GM18511 (cell line): ENCODE results near the gene PDGFRB.

Source experiments
- ATAC-seq: cut with Tn5 transposase; IDR thresholded peaks from one replicate; pipeline ENCODE4 v1.9.1; 2021; ENCODE audit warnings: mild to moderate bottlenecking, moderate library complexity; ENCODE audit not compliant: unreplicated experiment

Gene PDGFRB

DNA sequence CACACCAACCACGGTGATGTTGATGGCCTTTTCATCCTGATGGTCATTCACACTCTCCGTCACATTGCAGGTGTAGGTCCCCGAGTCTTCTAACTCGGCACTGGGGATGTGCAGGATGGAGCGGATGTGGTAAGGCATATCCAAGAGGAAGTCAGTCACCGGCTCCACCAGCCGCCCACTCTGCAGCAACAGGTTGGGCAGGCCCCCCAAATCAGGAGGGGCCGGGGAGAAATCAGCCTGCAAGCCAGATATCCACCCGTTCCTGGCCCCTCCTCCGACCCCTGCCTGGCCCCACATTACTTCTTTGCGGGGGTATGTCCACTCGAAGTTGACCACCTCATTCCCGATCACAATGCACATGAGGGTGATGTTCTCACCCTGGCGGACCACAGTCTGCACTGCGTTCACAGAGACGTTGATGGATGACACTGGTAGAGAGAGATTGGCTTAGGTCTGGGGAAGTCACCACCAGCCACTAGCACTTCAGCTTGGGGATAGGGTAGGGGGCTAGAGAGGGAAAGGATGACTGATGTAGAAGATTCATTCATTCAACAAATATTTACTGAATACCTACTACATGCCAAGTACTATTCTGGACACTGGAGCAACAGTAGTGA, 22.0 kb downstream of the PDGFRB start:
- ATAC-seq = no peak

DNA sequence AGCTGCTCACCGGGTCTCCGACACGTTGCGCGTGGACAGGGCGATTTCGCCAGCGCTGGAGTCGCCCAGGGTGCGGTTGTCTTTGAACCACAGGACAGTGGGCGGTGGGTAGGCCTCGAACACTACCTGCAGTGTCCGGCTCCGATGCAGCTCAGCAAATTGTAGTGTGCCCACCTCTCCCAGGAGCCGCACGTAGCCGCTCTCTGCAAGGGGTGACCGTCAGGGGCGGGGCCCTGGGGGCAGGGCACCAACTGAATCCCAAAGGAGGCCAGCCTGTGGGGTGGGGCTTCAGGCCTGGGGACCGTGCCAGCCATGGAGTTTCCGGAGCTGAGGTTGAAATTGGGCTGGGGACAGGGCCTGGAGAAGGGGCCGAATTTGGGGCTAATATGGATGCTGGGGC, 22.9 kb downstream of the PDGFRB start:
- no peak for ATAC-seq

DNA sequence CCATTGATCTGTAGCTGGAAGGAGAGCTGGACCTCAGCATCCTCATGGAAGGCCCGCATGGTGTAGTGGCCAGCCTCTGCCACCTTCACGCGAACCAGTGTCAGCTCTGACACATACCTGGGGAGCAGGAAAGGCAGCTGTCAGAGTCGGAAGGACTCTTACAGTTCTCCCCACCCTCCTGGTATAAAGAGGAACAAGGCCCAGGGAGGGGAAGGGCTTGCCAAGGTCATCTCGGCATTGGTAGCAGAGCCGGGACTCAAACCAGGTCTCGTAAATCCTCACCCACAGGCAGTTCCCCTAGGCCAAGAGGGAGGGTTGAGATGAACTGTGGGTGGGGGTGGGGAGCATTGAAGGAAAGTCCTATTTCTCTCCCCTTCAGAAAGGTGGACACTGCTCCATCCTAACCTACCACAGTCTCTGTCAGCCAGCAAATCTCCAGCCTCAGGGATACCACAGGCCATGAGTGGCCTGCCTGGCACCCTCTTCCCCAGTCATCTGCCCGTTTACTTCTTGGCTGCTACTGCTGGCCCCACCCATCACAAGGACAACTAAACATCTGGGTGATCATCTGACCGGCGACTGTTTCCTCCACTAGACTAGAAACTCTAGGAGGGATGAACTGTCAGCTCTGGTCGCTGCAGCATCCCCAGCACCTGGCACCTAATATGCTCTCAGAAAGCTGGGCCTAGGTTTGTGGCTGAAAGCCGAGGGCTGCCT, 23.5 kb downstream of the PDGFRB start:
- no peak for ATAC-seq

DNA sequence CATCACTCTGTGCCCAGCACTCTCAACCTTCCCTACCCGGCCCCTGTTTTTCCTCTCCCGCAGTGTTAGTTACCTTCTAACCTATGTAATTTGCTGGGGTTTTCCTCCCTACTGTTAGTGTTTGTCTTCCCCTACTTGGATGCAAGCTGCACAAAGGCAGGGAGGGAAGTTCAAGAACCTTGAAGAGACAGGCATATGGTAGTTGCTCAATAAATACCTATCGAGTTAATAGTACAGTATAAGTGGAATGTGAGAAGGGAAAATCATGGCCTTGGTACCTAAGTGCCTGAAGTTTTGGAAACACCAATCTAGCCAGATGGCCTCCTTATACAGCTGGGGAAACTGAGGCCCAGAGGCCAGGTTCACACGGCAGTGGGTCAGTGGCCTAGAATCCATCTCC, 24.2 kb downstream of the PDGFRB start:
- ATAC-seq = no peak

DNA sequence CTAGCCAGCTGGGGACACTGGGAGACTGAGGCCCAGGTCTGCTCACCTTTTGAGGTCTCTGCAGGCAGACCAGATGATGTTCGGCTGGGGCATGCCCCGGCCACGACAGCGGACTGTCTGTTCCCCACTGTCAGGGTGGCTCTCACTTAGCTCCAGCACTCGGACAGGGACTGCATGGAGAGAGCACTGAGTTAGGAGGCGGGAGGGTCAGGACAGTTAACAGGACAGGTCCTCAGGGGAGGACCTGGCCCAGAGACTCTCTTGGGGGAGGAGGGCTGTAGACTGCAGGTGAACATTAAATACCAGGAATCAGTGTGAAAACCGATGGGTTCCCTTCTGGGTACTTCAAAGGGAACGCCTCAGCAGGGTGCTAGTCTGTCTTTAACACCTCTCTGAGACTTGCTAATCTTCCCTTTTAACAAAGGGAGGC, 25.1 kb downstream of the PDGFRB start:
- no peak for ATAC-seq

DNA sequence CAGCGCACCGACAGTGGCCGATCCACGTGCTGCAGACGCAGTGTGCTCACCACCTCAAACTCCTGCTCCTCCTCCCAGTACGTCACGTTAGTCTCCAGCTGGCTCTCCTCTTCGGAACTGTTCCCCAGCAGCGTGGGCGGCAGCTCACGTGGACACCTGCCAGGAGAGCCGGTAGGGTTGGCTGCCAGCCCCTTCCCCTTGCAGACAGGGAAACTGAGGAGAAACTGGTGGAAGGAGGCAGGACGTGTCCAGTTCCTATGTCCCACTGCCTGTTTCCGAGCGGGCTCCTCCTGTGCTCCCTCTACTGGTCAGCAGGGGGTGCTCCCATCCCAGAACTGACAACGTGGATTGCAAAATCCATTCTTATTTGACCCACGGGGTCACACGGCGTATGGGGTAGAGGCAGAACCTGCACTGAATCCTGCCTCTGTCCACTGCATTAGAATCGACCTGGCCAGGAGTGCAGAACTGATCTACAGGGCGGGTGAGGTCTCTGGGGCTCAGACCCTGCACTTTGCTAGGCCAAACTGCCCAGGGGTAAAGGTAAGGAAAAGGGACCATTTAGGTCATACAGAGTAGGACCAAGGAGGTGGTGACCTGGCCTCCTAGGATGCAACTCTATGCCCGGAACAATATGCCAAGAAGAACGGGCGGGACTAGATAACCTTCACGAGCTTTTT, 25.7 kb downstream of the PDGFRB start:
- ATAC-seq = peak; percentile 71

DNA sequence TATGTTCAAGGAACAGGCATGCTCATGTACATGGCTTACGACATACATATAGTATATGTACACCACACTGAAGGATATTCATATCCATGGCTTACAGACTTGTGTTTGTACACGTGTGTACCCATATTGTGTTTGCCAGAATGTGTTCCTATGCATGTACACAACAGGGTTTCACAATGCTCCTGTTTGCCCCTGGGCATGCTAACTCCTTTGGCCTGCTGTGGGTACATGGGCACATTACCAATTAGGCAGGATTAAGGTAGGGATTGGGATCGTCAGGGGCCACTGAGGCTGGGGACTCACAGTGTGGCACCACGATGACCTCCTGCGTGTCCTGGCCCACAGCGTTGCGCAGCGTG, 26.2 kb downstream of the PDGFRB start:
- no peak for ATAC-seq

DNA sequence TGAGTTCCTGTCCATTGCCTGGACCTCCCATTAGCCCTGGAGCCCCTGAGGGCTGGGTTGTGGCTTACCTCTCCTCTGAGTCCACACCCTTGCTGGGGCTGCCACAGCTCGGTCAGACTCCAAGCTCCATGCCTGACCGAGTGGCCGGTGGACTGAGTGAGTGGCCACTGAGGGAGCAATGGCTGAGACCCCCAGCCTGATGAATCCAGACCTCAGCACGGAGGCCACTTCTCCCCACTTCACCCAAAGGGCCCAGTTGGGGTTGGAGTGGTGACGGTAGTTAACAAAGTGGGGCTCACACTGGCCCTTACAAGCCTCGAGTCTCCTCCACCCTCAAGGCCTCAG, 28.8 kb downstream of the PDGFRB start:
- no peak for ATAC-seq

DNA sequence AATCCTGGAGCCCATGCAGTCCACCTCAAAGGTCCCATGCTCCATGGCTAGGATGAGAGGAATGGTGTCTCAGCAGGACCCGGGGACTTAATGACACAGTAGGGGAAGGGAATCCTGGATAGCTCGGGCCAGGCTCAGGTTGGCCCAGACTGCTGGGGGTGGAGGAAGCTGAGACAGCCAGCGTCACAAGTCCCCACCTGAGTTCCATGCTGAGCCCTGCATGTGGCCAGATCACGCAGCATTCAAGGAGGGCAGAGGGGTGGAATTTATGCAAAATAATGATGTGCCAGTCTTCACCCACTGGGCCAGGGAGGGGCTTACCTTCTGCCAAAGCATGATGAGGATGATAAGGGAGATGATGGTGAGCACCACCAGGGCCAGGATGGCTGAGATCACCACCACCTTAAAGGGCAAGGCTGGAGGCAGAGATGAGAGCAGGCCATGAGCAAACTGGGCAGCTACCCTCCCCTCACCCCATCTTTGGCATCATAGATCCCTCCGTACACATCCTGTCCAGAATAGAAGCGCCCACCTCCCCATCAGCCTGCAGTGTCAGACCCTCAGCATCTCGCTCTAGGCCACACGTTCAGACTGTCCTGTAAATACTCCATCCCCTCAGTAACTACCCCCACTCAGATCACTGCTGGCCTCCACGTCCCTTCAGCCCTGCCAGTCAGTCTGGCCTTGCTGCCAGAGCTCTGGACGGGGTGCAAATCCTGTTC, 29.3 kb downstream of the PDGFRB start:
- ATAC-seq = no peak

DNA sequence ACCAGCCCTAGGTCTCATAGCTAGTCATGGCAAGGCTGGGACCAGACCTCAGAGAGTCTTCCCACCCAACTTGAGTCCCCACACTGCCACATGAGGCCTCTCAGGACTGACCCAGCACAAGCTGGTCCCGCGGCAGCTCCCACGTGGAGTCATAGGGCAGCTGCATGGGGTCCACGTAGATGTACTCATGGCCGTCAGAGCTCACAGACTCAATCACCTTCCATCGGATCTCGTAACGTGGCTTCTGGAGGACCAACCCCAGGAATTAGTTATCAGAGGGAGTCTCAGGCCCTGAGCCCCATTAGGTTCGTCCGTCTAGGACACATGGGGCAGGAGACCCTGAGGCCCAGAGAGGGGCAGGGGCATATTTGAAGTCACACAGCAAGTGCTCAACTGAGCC, 30.3 kb downstream of the PDGFRB start:
- ATAC-seq = no peak

DNA sequence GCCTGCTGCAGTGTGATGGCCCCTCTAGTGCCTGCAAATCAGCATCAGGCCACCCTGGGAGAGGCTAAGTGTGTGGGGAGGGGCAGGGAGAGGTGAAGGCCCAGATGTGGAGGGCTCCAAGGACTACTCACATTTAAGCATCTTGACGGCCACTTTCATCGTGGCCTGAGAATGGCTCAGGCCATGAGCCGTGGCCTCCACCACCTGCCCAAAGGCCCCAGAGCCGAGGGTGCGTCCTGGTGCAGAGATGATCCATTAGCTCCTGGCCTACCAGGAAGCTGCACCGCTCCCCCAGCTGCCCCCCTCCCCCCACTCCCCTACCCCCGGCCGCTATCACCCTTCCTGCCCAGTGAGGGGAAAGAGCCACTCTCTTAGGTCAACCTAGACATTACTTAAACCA, 31.0 kb downstream of the PDGFRB start:
- no peak for ATAC-seq

DNA sequence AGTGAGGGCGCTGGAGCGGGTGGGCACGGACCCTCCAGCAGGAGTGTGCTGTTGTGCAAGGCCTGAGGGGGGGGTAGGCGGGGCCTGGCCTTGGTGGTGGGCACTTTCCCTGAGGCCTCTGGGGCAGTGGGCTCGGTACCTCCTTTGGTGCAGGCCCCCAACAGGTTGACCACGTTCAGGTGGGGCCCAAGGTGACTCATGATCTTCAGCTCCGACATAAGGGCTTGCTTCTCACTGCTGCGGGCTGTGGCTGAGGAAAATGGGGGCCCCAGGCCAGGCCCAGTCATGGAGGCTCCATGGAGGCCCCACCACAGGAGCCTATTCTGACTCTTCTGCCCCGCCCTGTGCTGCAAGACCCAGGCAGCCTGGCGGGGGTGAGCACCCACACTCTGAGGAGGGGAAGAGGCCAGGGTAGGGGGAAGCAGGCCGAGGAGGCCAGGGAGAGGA, 31.5 kb downstream of the PDGFRB start:
- ATAC-seq = no peak

DNA sequence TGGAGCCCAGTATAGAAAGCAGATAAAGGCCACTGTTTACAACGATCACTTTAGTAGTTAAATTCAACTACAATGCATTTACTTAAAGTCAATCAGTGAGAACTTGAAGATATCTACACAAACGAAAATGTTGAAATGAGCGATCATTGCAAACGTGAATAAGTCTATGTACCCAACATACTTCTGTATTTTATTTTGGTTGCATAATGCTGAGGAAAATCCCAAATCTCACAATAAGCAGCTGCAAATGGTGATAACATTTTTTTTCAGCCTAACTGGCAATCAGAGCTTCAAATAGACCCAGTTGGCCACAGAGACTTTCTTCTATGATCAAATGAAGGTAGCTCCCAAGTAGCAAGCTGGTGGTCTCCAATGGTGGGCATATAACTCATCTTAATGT, 32.1 kb downstream of the PDGFRB start:
- no peak for ATAC-seq

DNA sequence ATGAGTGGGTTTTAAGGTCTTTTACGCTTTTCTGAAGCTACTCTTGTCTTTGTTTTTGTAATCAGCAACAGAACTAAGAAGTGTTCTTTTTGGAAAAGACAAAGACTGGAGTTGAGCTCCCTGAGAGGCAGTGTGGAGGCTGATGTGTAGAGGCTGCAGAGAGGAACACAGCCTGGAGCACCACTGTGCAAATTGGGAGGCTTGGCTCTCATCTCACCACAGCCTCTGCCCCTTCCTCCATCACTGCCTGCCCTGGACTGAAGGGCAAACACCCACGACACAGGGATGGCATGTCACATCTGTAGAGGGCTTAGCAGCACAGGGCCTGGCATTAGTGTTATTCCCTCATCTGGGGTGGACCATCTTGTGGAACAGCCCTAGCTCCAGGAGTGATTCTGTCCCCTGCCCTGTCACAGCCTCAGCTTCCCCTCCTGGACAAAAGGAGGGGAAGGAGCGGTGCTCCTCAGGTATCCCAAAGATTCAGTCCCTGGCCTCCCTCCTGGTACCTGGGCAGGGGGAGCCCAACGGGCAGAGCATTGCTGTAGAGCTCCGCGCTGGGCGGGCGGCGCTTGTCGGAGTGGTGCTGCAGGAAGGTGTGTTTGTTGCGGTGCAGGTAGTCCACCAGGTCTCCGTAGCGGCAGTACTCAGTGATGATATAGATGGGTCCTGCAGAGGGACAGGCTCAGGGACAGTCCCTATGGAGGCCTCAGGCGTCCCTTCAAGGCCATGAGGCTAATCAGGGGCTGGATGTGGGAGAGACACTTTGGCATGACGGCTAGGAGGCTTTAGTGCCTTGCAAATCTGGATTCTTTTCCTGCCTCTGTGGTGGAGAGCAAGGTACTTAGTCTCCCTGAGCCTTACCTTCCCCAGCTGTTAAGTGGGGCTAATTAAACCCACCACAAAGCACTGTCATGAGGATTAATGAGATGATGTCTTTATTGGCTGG, 32.8 kb downstream of the PDGFRB start:
- no peak for ATAC-seq

DNA sequence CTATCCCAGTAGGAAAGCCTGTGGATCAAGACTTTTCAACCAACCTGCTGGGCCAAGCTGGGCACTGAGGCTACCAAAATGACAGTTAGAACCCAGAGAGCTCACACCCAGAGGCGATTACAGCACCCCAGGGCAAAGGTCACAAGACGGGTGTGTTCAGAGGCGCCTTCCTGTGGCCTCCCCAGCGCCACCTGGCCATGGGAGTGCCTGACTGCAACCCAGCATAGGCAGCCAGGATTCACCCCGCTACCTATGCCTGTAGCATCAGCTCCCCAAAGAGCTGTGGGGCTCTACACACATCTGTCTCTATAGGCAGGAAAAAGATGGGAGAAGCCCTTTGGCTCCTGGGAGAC, 33.5 kb downstream of the PDGFRB start:
- peak; percentile 85 for ATAC-seq

DNA sequence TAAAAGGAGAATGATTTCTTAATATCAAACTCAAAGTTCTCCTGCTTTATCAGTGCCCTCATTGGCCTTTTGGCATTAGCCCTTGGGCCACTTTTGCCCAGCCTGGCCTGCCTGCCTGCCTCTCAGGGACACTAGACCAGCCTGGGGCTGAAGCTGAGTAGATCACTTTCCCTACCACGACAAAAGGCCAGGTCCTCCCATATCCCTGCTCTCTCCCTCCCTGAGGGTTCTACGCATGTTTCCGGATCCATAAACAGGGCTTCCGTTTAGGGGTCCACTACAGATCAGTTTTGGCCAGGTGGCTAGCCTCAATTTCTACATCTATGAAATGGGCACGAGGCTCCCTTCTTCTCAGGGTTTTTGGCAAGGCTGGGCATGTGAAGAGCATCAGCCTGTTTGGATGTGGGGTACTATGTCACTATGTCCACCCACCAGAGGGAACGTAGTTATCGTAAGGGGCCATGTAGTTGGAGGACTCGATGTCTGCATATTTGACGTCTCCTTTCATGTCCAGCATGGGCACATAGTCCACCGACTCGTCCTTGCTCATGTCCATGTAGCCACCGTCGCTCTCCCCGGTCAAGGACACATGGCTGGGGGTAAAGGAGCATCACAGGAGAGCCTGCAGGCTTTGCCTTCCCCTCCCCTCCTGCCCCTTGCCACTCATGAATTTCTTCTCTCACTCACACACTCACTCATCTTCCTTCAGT, 34.0 kb downstream of the PDGFRB start:
- no peak for ATAC-seq

DNA sequence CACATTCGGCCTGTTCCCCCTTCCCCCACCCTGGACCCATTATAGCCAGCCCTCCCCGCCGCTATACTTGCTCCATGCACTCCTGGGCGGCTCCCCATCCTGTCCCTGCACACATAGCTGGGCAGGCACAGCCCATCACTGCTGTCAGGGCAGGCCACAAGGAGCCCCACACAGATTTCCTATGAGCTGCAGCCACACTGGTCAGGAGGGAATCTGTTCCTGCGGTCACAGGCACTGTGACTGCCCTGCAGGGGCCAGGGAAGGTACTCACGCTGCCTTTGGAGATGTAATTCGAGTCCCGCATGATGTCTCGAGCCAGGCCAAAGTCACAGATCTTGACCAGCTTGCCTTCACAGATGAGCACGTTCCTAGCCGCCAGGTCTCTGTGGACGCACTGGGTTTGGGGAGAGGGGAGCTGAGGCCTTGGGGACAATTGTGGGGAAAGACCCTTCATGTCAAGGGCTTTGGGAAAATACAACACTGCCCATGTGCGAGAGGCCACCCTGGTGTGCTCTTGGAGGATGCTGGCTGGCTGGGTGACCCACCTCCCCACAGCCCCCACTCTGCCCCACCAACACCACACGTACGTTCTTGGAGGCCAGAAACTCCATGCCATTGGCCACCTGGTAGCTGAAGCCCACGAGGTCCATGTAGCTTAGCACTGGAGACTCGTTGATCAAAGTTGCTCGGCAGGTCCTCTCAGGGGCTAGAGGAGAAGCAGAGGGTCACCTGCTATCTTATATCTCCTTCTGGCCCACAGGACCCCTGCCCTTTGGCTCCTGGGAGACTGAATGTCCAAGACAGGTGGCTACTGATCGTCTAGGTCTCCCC, 34.8 kb downstream of the PDGFRB start:
- no peak for ATAC-seq

DNA sequence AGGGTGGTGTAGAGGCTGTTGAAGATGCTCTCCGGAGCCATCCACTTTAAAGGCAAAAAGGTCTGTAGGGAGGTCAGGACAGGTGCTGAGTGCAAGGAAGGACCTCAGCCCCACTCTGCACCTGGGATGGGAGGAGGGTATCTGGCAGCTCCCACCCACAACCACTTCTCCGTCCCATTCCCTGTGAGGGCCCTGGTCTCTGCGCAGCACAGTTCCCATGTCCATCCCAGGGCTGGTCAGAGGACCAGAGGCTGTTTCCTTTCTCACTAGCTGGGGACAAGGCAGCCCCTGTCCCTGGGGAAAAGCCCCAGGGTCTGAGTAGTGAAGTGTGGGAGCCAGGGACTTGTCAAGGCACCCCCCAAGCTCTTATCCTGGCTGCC, 35.6 kb downstream of the PDGFRB start:
- no peak for ATAC-seq

DNA sequence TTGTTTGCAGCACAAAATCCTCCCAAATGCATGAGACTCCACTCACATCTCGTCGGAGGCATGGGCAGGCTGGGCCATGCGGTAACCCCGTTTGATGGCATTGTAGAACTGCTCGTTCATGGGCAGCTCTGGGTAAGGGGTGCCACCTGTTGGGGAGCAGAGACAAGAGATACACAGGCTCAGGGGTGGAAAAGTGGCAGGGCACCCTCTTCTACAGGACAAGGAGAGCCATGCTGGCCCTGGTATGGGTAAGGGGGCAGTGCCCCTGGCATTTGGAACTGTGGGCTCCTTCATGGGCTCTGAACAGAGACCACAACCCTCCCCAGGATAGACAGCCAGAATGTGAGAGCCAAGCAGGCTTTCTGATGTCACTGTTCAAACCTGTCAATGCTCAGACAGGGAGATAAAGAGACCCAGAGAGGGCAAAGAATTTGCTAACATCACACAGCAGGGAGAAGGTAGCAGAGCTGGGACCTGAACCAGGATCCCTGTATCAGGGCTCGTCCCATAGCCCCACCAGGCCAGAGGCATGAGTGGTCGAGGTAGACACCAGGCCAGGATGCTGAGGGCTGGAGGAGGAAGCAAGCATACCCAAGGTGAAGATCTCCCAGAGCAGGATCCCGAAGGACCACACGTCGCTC, 36.1 kb downstream of the PDGFRB start:
- ATAC-seq = no peak
